Lower leg skin (tissue), 4 donors: Measurements from ENCODE around the gene BCS1L. TPM values are rescaled to one million over a fixed set of nuclear protein-coding genes. Genes with fewer than 3 reads are reported as not detected.

Experiments
- DNase-seq, 2 donors: peaks; one replicate each; pipeline ENCODE4 v3.0.0-alpha.2; 2019; ENCODE audit warnings: low spot score in 2 of 2
- H3K4me3 ChIP-seq: fragments of 200-600 bp; sonication (generic); 2 replicates; pipeline ENCODE4 v1.5.1; 2017; ENCODE audit warnings: mild to moderate bottlenecking, low read depth; ENCODE audit not compliant: poor library complexity, severe bottlenecking
- POLR2A ChIP-seq, 2 donors: fragments of 450-650 bp; IDR thresholded peaks; one replicate each; pipeline ENCODE4 v1.6.1; 2016 to 2017; ENCODE audit warnings: antibody characterized with exemption in 2 of 2, mild to moderate bottlenecking in 1 of 2, moderate library complexity in 1 of 2
- WGBS, 2 donors: methylation state at CpG; one replicate each; pipeline ENCODE4 v1.1.5; 2018; 5-methylcytosine and 5-hydroxymethylcytosine counted together
- intact Hi-C: fragments of 100-400 bp; cut with DNase I; formaldehyde crosslinking; loops from one replicate; pipeline ENCODE4 v1.15.0; 2023; ENCODE audit warnings: low total_unique reads
- total RNA-seq, 4 donors: library from RNA; depleted of rRNA; stranded (reverse); fragments of >200 nt; gene quantifications; one replicate each; pipeline ENCODE4 v1.1.0, GENCODE V29; 2016
- TF ChIP-seq, protein P1 (sequence below), 3 donors: fragments of 450-650 bp; IDR thresholded peaks; one replicate each; pipeline ENCODE4 v1.5.1; 2016; ENCODE audit warnings: antibody characterized with exemption in 3 of 3, mild to moderate bottlenecking in 3 of 3, moderate library complexity in 2 of 3

Gene BCS1L
- total RNA-seq, 4 donors from 2014 or later: 19.1 to 45.0 (median 31.5) TPM

DNA sequence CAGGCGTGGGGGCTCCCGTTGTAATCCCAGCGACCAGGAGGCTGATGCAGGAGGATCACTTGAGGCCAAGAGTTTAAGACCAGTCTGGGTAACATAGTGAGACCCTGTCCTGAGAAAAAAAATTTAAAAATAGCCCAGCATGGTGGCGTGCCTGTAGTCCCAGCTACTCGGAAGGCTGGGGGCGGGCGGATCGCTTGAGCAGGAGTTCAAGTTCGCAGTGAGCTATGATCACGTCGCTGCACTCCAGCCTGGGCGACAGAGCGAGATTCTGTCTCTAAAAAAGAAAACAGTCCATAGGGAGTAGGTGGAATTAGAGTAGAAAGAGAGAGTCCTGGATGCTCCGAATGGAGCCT, 50.8 kb downstream of the BCS1L start:
- intact Hi-C loops: no loop called here
- no peak for TF ChIP-seq POLR2A (IDR thresholded peaks at IDR 0.05)
- TF ChIP-seq, protein P1, sequence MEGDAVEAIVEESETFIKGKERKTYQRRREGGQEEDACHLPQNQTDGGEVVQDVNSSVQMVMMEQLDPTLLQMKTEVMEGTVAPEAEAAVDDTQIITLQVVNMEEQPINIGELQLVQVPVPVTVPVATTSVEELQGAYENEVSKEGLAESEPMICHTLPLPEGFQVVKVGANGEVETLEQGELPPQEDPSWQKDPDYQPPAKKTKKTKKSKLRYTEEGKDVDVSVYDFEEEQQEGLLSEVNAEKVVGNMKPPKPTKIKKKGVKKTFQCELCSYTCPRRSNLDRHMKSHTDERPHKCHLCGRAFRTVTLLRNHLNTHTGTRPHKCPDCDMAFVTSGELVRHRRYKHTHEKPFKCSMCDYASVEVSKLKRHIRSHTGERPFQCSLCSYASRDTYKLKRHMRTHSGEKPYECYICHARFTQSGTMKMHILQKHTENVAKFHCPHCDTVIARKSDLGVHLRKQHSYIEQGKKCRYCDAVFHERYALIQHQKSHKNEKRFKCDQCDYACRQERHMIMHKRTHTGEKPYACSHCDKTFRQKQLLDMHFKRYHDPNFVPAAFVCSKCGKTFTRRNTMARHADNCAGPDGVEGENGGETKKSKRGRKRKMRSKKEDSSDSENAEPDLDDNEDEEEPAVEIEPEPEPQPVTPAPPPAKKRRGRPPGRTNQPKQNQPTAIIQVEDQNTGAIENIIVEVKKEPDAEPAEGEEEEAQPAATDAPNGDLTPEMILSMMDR (IDR thresholded peaks at IDR 0.05): no peak
- 42 to 47% methylated on average over 14 of the region's 14 CpGs for WGBS, 2 donors

DNA sequence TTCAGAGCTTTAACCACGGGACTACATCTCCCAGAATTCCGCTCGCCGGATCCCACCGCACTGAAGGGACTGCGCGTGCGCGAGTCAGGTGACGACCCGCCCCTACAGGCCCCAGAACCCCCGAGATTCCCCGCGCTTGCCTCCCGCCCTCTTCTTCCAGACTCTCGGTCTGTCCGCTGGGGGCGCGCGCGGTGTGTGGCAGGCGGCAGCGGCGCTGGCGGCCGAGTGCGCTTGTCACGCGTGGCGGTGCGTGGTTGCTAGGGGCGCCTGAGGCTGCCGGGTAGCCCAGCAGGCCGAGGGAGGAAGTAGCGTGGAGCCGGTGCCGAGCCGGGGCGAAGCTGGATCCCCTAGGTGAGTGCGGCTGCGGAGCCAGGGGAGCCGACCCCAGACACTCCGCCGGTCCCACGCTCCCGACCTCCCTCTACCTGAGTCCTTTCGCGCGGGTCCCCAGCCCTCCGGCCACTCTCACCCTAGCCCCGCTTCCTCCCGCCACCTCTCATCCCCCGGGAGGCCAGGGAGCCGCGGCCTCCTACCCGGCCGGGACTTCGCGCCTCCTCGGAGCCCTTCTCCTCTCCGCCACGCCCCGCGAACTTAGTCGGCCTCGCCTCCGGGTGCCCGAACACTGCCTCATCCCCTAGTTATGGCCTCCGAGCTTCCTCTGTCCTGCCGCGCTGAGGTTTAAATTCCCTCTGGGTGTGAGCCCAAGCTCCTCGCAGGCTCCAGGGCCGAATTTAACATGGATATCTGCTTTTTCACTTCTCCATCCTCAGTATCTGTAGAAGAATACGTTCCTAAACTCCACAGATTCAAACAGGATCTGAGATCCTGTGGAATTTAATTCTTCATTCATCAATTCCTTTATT, 51.4 kb downstream of the BCS1L start, which contains the start of gene TTLL4:
TTLL4 (plus strand) TSS at position 149 of the 863 bp plus-strand sequence. CDS start 26,842 bp downstream, outside the sequence.
- intact Hi-C loops: no loop called here
- DNase-seq: peak; percentile 96 to 100
- WGBS, 2 donors: 0% methylated on average over 65 to 71 of the region's 74 CpGs
- peak within 1 kb of the TSS; percentile 57 for H3K4me3 ChIP-seq
- TF ChIP-seq, protein P1 (IDR thresholded peaks at IDR 0.05): peak in 1 of 3 donors; percentile 86
- no peak for TF ChIP-seq POLR2A (IDR thresholded peaks at IDR 0.05)

More for the DNA sequence above, 50.8 kb downstream of the BCS1L start:
- no peak overlapping the region for H3K4me3 ChIP-seq
- DNase-seq: no peak

DNA sequence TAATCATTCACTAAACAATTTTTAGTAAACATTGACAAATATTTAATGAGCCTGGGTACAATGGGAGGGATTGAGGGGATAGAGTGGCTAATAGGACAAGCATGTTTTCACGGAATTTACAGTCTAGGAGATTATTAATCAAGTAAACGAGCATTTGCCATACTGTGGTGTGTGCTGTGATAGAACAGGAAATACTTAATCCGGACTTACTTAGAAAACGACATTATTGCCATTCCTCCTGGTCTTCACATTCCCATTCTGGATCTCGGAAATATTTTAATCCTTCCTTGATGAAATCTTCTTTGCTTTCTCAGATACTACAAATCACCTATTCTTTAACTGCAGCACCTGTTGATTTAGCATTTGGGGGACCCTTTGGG, 52.1 kb downstream of the BCS1L start:
- intact Hi-C loops: no loop called here
- no peak for TF ChIP-seq POLR2A (IDR thresholded peaks at IDR 0.05)
- TF ChIP-seq, protein P1 (IDR thresholded peaks at IDR 0.05): no peak
- H3K4me3 ChIP-seq: peak overlapping the region; percentile 57
- no peak for DNase-seq
- WGBS, 2 donors: 6 to 10% methylated on average over 5 of the region's 5 CpGs

Other genes with a start within 250 kb of the BCS1L start
- gene VIL1, start 240.6 kb upstream of the BCS1L start, total RNA-seq: under 1 TPM in 2 of 4 donors, not detected in 2; 0.84 to 0.98 TPM
- gene USP37, start 91.3 kb upstream of the BCS1L start, total RNA-seq: 10 to 100 TPM; 10.5 to 12.0 (median 11.4) TPM
- gene CNOT9, start 90.8 kb upstream of the BCS1L start, total RNA-seq: 10 to 100 TPM; 30.1 to 39.1 (median 34.5) TPM
- gene PLCD4, start 51.8 kb upstream of the BCS1L start, total RNA-seq: 1 to 10 TPM in 1 of 4 donors, under 1 TPM in 3; 0.34 to 2.7 (median 0.59) TPM
- 10 to 100 TPM; 15.2 to 31.1 (median 20.1) TPM for gene ZNF142, start 60 bp upstream of the BCS1L start, total RNA-seq
- gene RNF25, start 12.3 kb downstream of the BCS1L start, total RNA-seq: 10 to 100 TPM; 21.2 to 38.2 (median 21.7) TPM
- gene STK36, start 12.4 kb downstream of the BCS1L start, total RNA-seq: 10 to 100 TPM in 2 of 4 donors, 1 to 10 TPM in 2; 7.4 to 21.1 (median 12.3) TPM
- gene TTLL4, start 51.2 kb downstream of the BCS1L start, total RNA-seq: 10 to 100 TPM in 3 of 4 donors, 1 to 10 TPM in 1; 4.4 to 19.4 (median 17.4) TPM
- gene CYP27A1, start 122.5 kb downstream of the BCS1L start, total RNA-seq: 10 to 100 TPM; 12.9 to 35.2 (median 21.8) TPM
- gene PRKAG3, start 172.1 kb downstream of the BCS1L start, total RNA-seq: under 1 TPM in 1 of 4 donors, not detected in 3; 0.32 TPM
- gene WNT6, start 200.1 kb downstream of the BCS1L start, total RNA-seq: 1 to 10 TPM; 1.3 to 5.5 (median 3.7) TPM
- 10 to 100 TPM; 10.0 to 16.5 (median 15.2) TPM for gene WNT10A, start 221.2 kb downstream of the BCS1L start, total RNA-seq